CD4-positive, alpha-beta T cell treated with Interleukin-12 subunit alpha and Interleukin-12 subunit beta, for 1 hour (primary cell): ENCODE results near the gene CRTAC1.

ENCODE experiments used
- DNase-seq: peaks from one replicate; pipeline ENCODE4 v3.0.0-alpha.2; 2020

Gene CRTAC1

GRCh38 chr10:97920865-97921264 is 109.6 kb downstream of the CRTAC1 start:
- no peak for DNase-seq

GRCh38 chr10:97919012-97919411 is 111.4 kb downstream of the CRTAC1 start:
- DNase-seq: peak; percentile 1

- DNase-seq: no peak
These were observed 113.8 kb downstream of the CRTAC1 start for GRCh38 chr10:97916586-97916985.

GRCh38 chr10:97915346-97916131 is 114.9 kb downstream of the CRTAC1 start:
- no peak for DNase-seq

- DNase-seq: peak; percentile 69
These were observed 115.6 kb downstream of the CRTAC1 start for GRCh38 chr10:97914837-97915211.

- no peak for DNase-seq
These were observed 116.1 kb downstream of the CRTAC1 start for GRCh38 chr10:97914171-97914836.

- no peak for DNase-seq
These were observed 116.8 kb downstream of the CRTAC1 start for GRCh38 chr10:97913614-97914013.

GRCh38 chr10:97913193-97913592 is 117.2 kb downstream of the CRTAC1 start:
- no peak for DNase-seq

GRCh38 chr10:97911217-97911616 is 119.2 kb downstream of the CRTAC1 start:
- no peak for DNase-seq

- no peak for DNase-seq
These were observed 119.8 kb downstream of the CRTAC1 start for GRCh38 chr10:97910661-97911060.

GRCh38 chr10:97907830-97908229 is 122.6 kb downstream of the CRTAC1 start:
- DNase-seq: no peak

GRCh38 chr10:97907211-97907610 is 123.2 kb downstream of the CRTAC1 start:
- DNase-seq: no peak

- no peak for DNase-seq
These were observed 125.1 kb downstream of the CRTAC1 start for GRCh38 chr10:97905276-97905675.

GRCh38 chr10:97904576-97904975 is 125.8 kb downstream of the CRTAC1 start:
- DNase-seq: no peak

GRCh38 chr10:97904018-97904381 is 126.4 kb downstream of the CRTAC1 start:
- DNase-seq: no peak

GRCh38 chr10:97903128-97904017 is 127.0 kb downstream of the CRTAC1 start:
- no peak for DNase-seq

- no peak for DNase-seq
These were observed 129.0 kb downstream of the CRTAC1 start for GRCh38 chr10:97901381-97901780.

GRCh38 chr10:97898429-97898828 is 132.0 kb downstream of the CRTAC1 start:
- DNase-seq: no peak

- DNase-seq: no peak
These were observed 133.6 kb downstream of the CRTAC1 start for GRCh38 chr10:97896756-97897358.

- no peak for DNase-seq
These were observed 134.5 kb downstream of the CRTAC1 start for GRCh38 chr10:97895915-97896314.

- DNase-seq: no peak
These were observed 135.3 kb downstream of the CRTAC1 start for GRCh38 chr10:97895084-97895483.

GRCh38 chr10:97894092-97894491 is 136.3 kb downstream of the CRTAC1 start:
- DNase-seq: no peak

GRCh38 chr10:97892939-97893338 is 137.5 kb downstream of the CRTAC1 start:
- no peak for DNase-seq
